ENCODE results near the gene ZBED6. TPM values are rescaled to one million over a fixed set of nuclear protein-coding genes. Genes with fewer than 3 reads are reported as not detected.
"Not testable (repeated sequence)": the region's sequence is repeated elsewhere in the genome, so short reads cannot be mapped to it uniquely, and the experiment has no call there.

ZBED6 gene
- total and polyA plus RNA-seq, 7 donors: 0.60 to 21.4 (median 11.0) TPM

DNA sequence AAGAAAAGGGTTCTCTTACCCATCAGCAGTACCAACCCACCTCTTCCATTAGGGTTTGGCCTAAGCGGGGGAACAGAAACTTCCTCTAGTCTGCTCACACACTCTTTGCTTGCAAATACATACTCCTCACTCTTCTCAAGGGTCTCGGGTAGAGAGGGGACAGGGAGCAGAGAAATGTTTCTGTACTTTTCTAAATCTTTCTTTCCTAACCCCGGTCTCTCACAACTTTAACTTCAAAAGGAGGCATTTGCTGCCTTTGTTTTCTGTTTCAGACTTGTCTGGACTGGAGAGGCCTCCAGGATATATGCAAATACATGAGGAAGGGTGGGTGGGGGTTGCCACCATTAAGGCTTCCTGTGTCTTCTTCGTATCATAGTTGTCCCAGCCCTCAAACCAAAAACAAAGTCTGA, 41.0 kb upstream of the ZBED6 start:
- no peaks in the 10 kb centered on the region for H3K27me3 ChIP-seq
- DNase-seq: no peak
- no peaks in the 10 kb centered on the region for H3K36me3 ChIP-seq
- no peaks in the 10 kb centered on the region for H3K9me3 ChIP-seq
- whole genome bisulfite sequencing, 2 donors: 66 to 81% methylated on average over 4 of the region's 4 CpGs
- no peak overlapping the region for H3K27ac ChIP-seq
- H3K4me1 ChIP-seq: peaks cover 0 to 9% (median 8%) of the 10 kb centered on the region in 4 donors
- intact Hi-C loops (cut with DNase I): no loop called here
- TF ChIP-seq, protein P1, sequence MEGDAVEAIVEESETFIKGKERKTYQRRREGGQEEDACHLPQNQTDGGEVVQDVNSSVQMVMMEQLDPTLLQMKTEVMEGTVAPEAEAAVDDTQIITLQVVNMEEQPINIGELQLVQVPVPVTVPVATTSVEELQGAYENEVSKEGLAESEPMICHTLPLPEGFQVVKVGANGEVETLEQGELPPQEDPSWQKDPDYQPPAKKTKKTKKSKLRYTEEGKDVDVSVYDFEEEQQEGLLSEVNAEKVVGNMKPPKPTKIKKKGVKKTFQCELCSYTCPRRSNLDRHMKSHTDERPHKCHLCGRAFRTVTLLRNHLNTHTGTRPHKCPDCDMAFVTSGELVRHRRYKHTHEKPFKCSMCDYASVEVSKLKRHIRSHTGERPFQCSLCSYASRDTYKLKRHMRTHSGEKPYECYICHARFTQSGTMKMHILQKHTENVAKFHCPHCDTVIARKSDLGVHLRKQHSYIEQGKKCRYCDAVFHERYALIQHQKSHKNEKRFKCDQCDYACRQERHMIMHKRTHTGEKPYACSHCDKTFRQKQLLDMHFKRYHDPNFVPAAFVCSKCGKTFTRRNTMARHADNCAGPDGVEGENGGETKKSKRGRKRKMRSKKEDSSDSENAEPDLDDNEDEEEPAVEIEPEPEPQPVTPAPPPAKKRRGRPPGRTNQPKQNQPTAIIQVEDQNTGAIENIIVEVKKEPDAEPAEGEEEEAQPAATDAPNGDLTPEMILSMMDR (IDR thresholded peaks at IDR 0.05): no peak
- TF ChIP-seq EP300 (IDR thresholded peaks at IDR 0.05): no peak
- TF ChIP-seq POLR2A (IDR thresholded peaks at IDR 0.05): no peak
- TF ChIP-seq POLR2AphosphoS5 (IDR thresholded peaks at IDR 0.05): no peak
- H3K4me3 ChIP-seq: no peak overlapping the region

GRCh38 chr1:203756036-203756435, 39.4 kb upstream of the ZBED6 start:
- TF ChIP-seq POLR2AphosphoS5 (IDR thresholded peaks at IDR 0.05) (no peak), EP300 (IDR thresholded peaks at IDR 0.05) (no peak), POLR2A (IDR thresholded peaks at IDR 0.05) (no peak)
- TF ChIP-seq, protein P1 (IDR thresholded peaks at IDR 0.05): no peak
- Histone ChIP-seq H3K27ac (no peak overlapping the region), H3K4me1 (peaks cover 0 to 4% (median 4%) of the 10 kb centered on the region in 4 donors), H3K4me3 (no peak overlapping the region), H3K36me3 (no peaks in the 10 kb centered on the region), H3K27me3 (no peaks in the 10 kb centered on the region), H3K9me3 (no peaks in the 10 kb centered on the region)
- no peak for DNase-seq
- WGBS, 2 donors: 85 to 90% methylated on average over 4 of the region's 4 CpGs
- intact Hi-C loops (cut with DNase I): no loop called here

- intact Hi-C loops (cut with DNase I); H3K27ac ChIP-seq; H3K4me3 ChIP-seq; H3K4me1 ChIP-seq; DNase-seq; H3K36me3 ChIP-seq; H3K27me3 ChIP-seq; H3K9me3 ChIP-seq: not testable (repeated sequence)
- 80 to 84% methylated on average over 2 of the region's 2 CpGs for WGBS, 2 donors
Measured at GRCh38 chr1:203758749-203759148, 36.7 kb upstream of the ZBED6 start.

GRCh38 chr1:203760506-203760905, 34.9 kb upstream of the ZBED6 start:
- no peak for TF ChIP-seq POLR2AphosphoS5 (IDR thresholded peaks at IDR 0.05)
- TF ChIP-seq EP300 (IDR thresholded peaks at IDR 0.05): no peak
- Histone ChIP-seq H3K27me3 (no peaks in the 10 kb centered on the region), H3K9me3 (no peaks in the 10 kb centered on the region), H3K4me1 (no peaks in the 10 kb centered on the region), H3K36me3 (no peaks in the 10 kb centered on the region), H3K27ac (no peak overlapping the region), H3K4me3 (no peak overlapping the region)
- DNase-seq: no peak
- 93 to 96% methylated on average over 3 of the region's 3 CpGs for WGBS, 2 donors
- intact Hi-C loops (cut with DNase I): no loop called here

- H3K4me1 ChIP-seq; H3K9me3 ChIP-seq; H3K4me3 ChIP-seq; H3K36me3 ChIP-seq; intact Hi-C loops (cut with DNase I); H3K27me3 ChIP-seq; H3K27ac ChIP-seq; DNase-seq: not testable (repeated sequence)
- 94 to 96% methylated on average over 7 of the region's 7 CpGs for WGBS, 2 donors
Measured at GRCh38 chr1:203761958-203762357, 33.5 kb upstream of the ZBED6 start.

- TF ChIP-seq EP300 (IDR thresholded peaks at IDR 0.05) (no peak), POLR2A (IDR thresholded peaks at IDR 0.05) (no peak), POLR2AphosphoS5 (IDR thresholded peaks at IDR 0.05) (no peak)
- TF ChIP-seq, protein P1 (IDR thresholded peaks at IDR 0.05): no peak
- H3K9me3 ChIP-seq: no peaks in the 10 kb centered on the region
- intact Hi-C loops (cut with DNase I): no loop called here
- H3K27me3 ChIP-seq: no peaks in the 10 kb centered on the region
- H3K36me3 ChIP-seq: no peaks in the 10 kb centered on the region
- peaks cover 0 to 1% (median 0%) of the 10 kb centered on the region in 4 donors for H3K4me1 ChIP-seq
- no peak for DNase-seq
- WGBS, 2 donors: 92 to 96% methylated on average over 1 of the region's 1 CpG
- no peak overlapping the region for H3K4me3 ChIP-seq
- H3K27ac ChIP-seq: no peak overlapping the region
Measured at GRCh38 chr1:203763505-203763904, 31.9 kb upstream of the ZBED6 start.
